ENCODE results near the gene LRRK1. TPM values are rescaled to one million over a fixed set of nuclear protein-coding genes. Genes with fewer than 3 reads are reported as not detected.

LRRK1 gene
- polyA plus RNA-seq, 1 donor (not counting 4 experiments of a cell fraction or from before 2014, with no cell fraction given): 6.2 TPM

GRCh38 chr15:100911086-100911485, 8.1 kb upstream of the LRRK1 start:
- FAIRE-seq: no peak
- DNase-seq (ENCODE audit: low read depth, low spot score): no peak

DNA sequence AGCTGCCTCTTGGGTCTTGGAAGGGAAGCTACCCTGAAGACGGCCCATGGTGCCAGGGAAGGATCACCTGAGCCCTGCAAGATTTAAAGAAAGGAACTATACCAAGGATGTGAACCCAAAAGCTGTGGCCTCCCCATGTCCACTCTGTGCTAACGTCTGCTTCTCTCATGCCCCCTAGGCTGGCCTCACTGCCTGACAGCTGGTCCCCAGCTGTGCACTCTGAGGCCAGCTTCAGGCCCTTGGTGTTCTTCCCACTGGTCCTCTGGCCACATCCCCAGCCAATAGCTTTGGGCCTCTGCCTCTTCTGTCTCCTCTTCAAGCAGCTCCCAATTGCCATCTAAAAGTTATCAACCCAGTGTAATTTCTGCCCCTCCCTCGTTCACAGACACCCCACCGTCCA, 5.2 kb upstream of the LRRK1 start:
- H3K36me3 ChIP-seq (ENCODE audit: control insufficient read depth in 2 of 2, extremely low read depth in 1 of 2, insufficient read depth in 2 of 2, low read length in 2 of 2): peaks cover 10 to 30% of the 10 kb centered on the region in 2 experiments
- dilution Hi-C loops (cut with MboI; ENCODE audit: extremely low pct_ligation_motif_present, low sequenced_read_pairs): no loop called here

More at GRCh38 chr15:100911086-100911485, 8.1 kb upstream of the LRRK1 start:
- no peaks in the 10 kb centered on the region for H3K9me1 ChIP-seq (ENCODE audit: control insufficient read depth, extremely low read depth, insufficient read depth, low read length)
- H3K4me1 ChIP-seq (ENCODE audit: control insufficient read depth, extremely low read depth, insufficient read depth, low read length): no peaks in the 10 kb centered on the region
- no peaks in the 10 kb centered on the region for H4K20me1 ChIP-seq (ENCODE audit: control insufficient read depth, extremely low read depth, insufficient read depth, low read length)
- no peak overlapping the region for H3K4me3 ChIP-seq (ENCODE audit: control insufficient read depth in 2 of 3, extremely low read depth in 1 of 3, insufficient read depth in 2 of 3, low read depth in 1 of 3, low read length in 3 of 3)
- no peaks in the 10 kb centered on the region for H3K27me3 ChIP-seq (ENCODE audit: control insufficient read depth, extremely low read depth, insufficient read depth, low read length)
- no peak for TF ChIP-seq EZH2 (IDR thresholded peaks at IDR 0.05; ENCODE audit: low read length)
- no peak for TF ChIP-seq CTCF (optimal IDR thresholded peaks at IDR 0.05 in 1 of 3, IDR thresholded peaks at IDR 0.05 in 1 of 3, conservative IDR thresholded peaks at IDR 0.05 in 1 of 3; ENCODE audit: extremely low read depth in 1 of 3, insufficient read depth in 2 of 3, low read length in 3 of 3)
- H3K4me2 ChIP-seq (ENCODE audit: control insufficient read depth, extremely low read depth, insufficient read depth, low read depth, low read length): no peak overlapping the region
- H3K27ac ChIP-seq (ENCODE audit: control insufficient read depth, insufficient read depth, low read length): no peak overlapping the region
- no peaks in the 10 kb centered on the region for H3K9me3 ChIP-seq (ENCODE audit: control insufficient read depth, low read depth, low read length)
- H3K9ac ChIP-seq (ENCODE audit: control insufficient read depth, extremely low read depth, insufficient read depth, low read length): no peak overlapping the region
- peaks cover 21 to 34% of the 10 kb centered on the region in 2 experiments for H3K36me3 ChIP-seq (ENCODE audit: control insufficient read depth in 2 of 2, extremely low read depth in 1 of 2, insufficient read depth in 2 of 2, low read length in 2 of 2)
- H2AFZ ChIP-seq (ENCODE audit: control insufficient read depth, low read length): no peak overlapping the region
- dilution Hi-C loops (cut with MboI; ENCODE audit: extremely low pct_ligation_motif_present, low sequenced_read_pairs): no loop called here
- no peaks in the 10 kb centered on the region for H3K79me2 ChIP-seq (ENCODE audit: control insufficient read depth, insufficient read depth, low read length)

More for the DNA sequence above, 5.2 kb upstream of the LRRK1 start:
- Histone ChIP-seq H3K27me3 (ENCODE audit: control insufficient read depth, extremely low read depth, insufficient read depth, low read length) (no peaks in the 10 kb centered on the region), H3K9ac (ENCODE audit: control insufficient read depth, extremely low read depth, insufficient read depth, low read length) (no peak overlapping the region), H3K9me3 (ENCODE audit: control insufficient read depth, low read depth, low read length) (no peaks in the 10 kb centered on the region), H3K4me2 (ENCODE audit: control insufficient read depth, extremely low read depth, insufficient read depth, low read depth, low read length) (no peak overlapping the region), H3K4me1 (ENCODE audit: control insufficient read depth, extremely low read depth, insufficient read depth, low read length) (peaks cover 12% of the 10 kb centered on the region), H2AFZ (ENCODE audit: control insufficient read depth, low read length) (no peak overlapping the region), H4K20me1 (ENCODE audit: control insufficient read depth, extremely low read depth, insufficient read depth, low read length) (no peaks in the 10 kb centered on the region), H3K27ac (ENCODE audit: control insufficient read depth, insufficient read depth, low read length) (no peak overlapping the region), H3K9me1 (ENCODE audit: control insufficient read depth, extremely low read depth, insufficient read depth, low read length) (peaks cover 3% of the 10 kb centered on the region), H3K4me3 (ENCODE audit: control insufficient read depth in 2 of 3, extremely low read depth in 1 of 3, insufficient read depth in 2 of 3, low read depth in 1 of 3, low read length in 3 of 3) (no peak overlapping the region), H3K79me2 (ENCODE audit: control insufficient read depth, insufficient read depth, low read length) (no peaks in the 10 kb centered on the region)
- no peak for TF ChIP-seq CTCF (optimal IDR thresholded peaks at IDR 0.05 in 1 of 3, IDR thresholded peaks at IDR 0.05 in 1 of 3, conservative IDR thresholded peaks at IDR 0.05 in 1 of 3; ENCODE audit: extremely low read depth in 1 of 3, insufficient read depth in 2 of 3, low read length in 3 of 3)
- FAIRE-seq (no peak), DNase-seq (ENCODE audit: low read depth, low spot score) (no peak)
